HTR-8/SVneo (cell line): ENCODE data around the gene NPY1R.

Experiments used
- DNase-seq: peaks from one replicate; pipeline ENCODE4 v3.0.0; 2011; ENCODE audit warnings: low spot score, mixed read lengths; ENCODE audit not compliant: insufficient read length
- FAIRE-seq: peaks from 2 replicates; lab custom pipeline; 2011; peaks lifted over from hg19 to GRCh38; lab: Jason Lieb, UNC

NPY1R gene

DNA sequence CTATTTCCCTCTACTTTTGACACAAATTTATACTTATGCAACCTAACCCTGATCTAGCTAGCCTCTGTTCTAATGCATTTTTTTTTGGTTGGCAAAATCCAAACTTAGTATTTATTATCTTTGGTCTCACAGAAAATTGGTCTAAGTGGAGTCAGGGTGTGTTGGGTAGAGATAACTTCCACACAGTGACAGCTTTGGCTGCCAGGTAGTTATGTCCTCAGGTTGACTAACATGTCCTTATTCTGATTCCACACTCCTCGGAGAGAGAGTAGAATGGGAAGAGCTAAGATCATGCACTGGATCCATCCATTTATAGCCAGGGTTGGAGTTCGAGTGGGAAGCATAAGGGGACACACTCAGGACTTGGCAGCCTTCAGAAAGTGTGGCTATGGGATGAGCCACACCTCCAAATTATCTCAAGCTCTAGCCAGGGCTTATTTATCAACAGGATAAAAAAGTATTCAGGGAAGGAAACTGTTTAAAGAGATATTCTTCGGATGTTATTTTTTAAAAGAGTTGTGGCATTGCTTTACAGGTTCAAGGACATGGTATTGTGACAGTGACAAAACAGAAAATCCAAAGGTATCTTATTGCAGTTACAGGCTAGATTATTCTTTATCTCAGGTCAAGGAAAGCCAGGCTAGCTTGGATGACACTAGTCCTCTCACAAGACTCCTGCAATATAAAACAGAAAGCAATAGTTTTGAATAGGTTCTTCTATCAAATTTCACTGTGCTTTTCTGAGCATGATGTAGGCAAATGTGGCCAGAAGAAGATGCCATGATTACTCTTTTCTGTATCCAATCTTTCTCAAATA, 51.5 kb downstream of the NPY1R start:
- no peak for FAIRE-seq
- no peak for DNase-seq

DNA sequence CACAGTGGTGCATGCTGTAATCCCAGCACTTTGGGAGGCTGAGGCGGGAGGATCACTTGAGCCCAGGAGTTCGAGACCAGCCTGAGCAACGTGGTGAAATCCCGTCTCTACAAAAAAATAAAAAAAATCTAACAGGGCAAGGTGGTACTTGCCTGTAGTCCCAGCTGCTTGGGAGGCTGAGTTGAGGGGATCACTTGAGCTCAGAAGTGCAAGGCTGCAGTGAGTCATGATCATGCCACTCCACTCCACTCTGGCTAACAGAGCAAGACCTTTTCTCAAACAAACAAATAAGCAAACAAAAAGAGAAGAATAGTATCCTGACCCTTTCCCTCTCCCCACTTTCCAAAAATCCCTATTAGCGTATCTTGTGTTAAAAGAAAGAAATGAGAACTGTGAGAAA, 52.7 kb downstream of the NPY1R start:
- DNase-seq (no peak), FAIRE-seq (no peak)

DNA sequence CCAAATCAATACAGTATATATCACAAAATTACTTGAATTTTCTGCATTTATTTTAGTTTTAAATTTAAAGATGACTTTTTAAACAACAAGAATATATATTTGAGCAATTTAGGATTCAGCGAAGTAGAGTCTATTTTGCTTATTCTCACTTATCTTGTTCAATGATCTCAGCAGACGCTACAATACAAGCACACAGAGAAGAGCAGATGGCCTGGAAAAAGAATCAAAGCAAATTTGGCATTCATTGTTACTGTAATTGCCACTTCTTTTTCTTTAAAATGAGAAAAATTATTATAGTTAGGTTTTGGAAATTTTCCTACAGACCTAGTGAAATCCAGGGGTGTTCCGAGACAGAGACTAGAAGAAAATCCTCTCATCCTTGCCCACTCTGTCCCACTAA, 57.5 kb downstream of the NPY1R start:
- DNase-seq = no peak
- no peak for FAIRE-seq
